GM19238 (cell line): ENCODE measurements around the gene CASKIN1.
"Not testable (repeated sequence)": the region's sequence is repeated elsewhere in the genome, so short reads cannot be mapped to it uniquely, and the experiment has no call there.

Source experiments
- DNase-seq: peaks from one replicate; pipeline ENCODE4 v3.0.0; 2011; ENCODE audit warnings: low spot score; ENCODE audit not compliant: insufficient read length

The CASKIN1 gene

DNA sequence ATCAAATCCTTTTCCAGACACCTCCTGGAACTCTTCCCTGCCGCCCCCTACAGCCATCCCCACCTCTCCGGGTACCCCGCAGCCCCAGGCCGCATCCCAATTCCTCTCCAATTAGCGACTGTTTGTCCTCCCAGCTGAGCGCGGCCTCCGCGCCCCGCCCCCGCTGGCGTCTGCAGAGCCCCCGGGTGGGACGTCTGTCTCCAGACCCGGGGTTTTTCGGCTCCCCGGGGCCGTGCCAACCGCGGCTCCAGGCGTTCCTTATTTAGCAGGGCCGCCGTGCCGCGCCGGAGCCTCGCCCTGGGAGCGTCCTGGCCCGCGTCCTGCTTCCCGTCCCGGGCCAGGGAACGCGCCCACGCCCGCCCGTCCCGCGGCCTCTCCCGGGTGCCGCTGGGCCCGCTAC is 61.3 kb downstream of the CASKIN1 start:
- DNase-seq, result not testable (repeated sequence)

DNA sequence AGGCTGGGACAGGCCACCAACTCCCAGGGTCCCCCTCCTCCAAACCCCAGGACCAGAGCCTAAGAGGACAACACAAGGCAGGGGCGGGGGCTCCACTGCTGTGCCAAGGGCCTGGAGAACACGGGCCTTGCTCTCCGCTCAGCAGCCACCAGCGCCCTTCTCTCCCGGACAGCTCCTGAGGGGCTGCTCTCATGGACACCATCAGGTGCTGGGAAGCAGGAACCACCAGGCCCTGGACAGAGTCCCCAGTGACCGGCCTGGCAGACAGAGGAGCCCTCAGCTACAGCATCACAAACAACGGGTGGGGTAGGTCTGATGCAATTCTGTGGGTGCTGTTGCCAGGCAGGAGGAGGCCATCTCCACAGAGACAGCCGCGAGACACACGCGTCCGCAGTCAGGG is 62.6 kb downstream of the CASKIN1 start:
- not testable (repeated sequence) for DNase-seq

GRCh38 chr16:2129890-2130447 is 66.4 kb downstream of the CASKIN1 start:
- not testable (repeated sequence) for DNase-seq

DNA sequence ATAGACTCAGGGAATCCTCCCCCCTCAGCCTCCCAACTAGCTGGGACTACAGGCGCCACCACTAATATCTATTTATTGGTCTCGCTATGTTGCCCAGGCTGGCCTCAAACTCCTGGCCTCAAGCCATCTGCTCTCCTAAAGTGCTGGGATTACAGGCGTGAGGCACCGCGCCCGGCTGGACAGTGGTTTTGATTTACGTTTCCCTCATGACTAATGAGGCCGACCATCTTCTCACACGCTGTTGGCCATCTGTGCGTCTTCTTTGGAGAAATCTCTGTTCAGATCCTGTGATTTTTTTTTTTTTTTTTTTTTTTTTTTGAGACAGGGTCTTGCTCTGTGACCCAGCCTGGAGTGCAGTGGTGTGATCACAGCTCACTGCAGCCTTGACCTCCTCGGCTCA is 67.2 kb downstream of the CASKIN1 start:
- DNase-seq, result not testable (repeated sequence)

DNA sequence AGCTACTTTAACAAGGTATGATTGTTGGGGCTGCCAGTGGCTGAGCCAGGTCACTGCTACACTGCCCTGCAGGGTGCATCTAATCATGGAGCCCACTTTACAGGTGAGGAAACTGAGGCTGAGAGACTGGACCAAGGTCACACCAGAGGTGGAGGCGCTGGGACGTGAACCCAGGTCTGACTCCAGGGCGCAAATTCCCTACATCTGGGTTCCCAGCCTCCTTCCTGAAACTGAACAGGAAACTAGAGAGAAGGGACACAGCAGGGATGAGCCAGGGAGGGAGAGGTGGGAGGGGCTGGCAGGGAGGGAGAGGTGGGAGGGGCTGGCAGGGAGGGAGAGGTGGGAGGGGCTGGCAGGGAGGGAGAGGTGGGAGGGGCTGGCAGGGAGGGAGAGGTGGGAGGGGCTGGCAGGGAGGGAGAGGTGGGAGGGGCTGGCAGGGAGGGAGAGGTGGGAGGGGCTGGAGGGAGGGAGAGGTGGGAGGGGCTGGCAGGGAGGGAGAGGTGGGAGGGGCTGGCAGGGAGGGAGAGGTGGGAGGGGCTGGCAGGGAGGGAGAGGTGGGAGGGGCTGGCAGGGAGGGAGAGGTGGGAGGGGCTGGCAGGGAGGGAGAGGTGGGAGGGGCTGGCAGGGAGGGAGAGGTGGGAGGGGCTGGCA is 68.7 kb downstream of the CASKIN1 start:
- not testable (repeated sequence) for DNase-seq
